Measurements from ENCODE around the gene TAOK2.

Gene TAOK2

DNA sequence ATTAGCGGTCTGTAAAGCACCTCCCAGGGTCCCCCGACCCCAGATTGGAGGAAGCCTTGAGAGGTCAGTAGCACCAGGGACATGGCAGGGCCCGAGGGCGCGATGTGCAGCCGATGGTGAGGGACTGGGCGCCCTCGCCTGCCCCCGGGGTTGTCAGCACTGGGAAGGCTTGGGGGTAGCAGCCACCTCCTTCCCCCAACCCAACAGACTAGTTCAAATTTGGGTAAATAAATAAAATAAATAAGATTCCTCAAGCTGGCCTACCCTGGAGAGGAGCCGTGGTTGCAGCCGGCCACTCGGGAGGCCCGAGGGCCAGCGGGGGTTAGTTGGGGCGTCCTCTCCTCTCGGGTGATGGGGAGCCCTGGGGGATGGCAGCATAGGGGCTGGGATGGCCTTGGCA is 50.8 kb downstream of the TAOK2 start:
- TF ChIP-seq, protein P1, sequence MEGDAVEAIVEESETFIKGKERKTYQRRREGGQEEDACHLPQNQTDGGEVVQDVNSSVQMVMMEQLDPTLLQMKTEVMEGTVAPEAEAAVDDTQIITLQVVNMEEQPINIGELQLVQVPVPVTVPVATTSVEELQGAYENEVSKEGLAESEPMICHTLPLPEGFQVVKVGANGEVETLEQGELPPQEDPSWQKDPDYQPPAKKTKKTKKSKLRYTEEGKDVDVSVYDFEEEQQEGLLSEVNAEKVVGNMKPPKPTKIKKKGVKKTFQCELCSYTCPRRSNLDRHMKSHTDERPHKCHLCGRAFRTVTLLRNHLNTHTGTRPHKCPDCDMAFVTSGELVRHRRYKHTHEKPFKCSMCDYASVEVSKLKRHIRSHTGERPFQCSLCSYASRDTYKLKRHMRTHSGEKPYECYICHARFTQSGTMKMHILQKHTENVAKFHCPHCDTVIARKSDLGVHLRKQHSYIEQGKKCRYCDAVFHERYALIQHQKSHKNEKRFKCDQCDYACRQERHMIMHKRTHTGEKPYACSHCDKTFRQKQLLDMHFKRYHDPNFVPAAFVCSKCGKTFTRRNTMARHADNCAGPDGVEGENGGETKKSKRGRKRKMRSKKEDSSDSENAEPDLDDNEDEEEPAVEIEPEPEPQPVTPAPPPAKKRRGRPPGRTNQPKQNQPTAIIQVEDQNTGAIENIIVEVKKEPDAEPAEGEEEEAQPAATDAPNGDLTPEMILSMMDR (IDR thresholded peaks at IDR 0.05; ENCODE audit: low read depth, low read length) = no peak
- H3K4me3 ChIP-seq (ENCODE audit: low read depth, low read length) = no peak overlapping the region

DNA sequence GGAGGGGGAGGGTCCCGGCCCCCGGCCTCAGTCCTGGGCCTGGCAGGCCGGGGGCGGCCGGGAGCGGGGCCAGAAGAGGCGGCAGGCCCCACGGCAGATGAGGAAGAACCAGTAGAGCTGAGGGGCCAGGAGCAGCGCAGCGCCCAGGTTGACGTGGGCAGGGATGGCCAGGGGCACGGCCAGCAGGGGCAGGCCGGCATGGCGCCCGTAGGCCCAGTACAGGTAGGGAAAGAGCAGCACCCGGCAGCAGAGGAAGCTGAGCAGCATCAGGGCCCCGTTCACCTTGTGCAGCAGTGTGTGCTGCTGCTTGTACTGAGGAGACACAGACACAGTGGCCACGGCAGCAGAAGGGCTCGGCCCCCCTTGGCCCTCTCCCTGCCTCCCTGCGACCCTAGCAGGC is 51.5 kb downstream of the TAOK2 start:
- TF ChIP-seq, protein P1 (IDR thresholded peaks at IDR 0.05; ENCODE audit: low read depth, low read length) = no peak
- H3K4me3 ChIP-seq (ENCODE audit: low read depth, low read length) = no peak overlapping the region

GRCh38 chr16:30025574-30025973 is 51.9 kb downstream of the TAOK2 start:
- H3K4me3 ChIP-seq (ENCODE audit: low read depth, low read length) = no peak overlapping the region
- TF ChIP-seq, protein P1 (IDR thresholded peaks at IDR 0.05; ENCODE audit: low read depth, low read length) = no peak

DNA sequence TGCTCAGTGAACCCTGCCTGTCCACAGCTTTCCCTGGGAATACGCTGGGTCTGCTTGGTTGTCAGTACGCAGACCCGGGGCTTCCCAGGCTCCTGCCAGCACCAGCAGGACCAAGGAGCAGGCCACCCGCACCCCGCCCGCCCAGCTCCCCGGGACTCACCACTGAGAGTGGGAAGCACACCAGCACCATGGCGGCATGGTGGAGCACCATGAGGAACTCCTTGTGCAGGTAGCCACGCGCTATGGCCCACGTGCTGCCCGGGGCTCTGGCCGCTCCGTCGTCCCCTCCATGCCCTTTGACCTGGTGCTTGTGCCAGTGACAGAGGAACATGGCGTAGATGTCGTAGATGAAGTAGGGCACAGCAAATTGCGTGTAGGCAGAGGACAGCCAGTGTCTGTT is 52.8 kb downstream of the TAOK2 start:
- TF ChIP-seq, protein P1 (IDR thresholded peaks at IDR 0.05; ENCODE audit: low read depth, low read length) = no peak
- no peak overlapping the region for H3K4me3 ChIP-seq (ENCODE audit: low read depth, low read length)

DNA sequence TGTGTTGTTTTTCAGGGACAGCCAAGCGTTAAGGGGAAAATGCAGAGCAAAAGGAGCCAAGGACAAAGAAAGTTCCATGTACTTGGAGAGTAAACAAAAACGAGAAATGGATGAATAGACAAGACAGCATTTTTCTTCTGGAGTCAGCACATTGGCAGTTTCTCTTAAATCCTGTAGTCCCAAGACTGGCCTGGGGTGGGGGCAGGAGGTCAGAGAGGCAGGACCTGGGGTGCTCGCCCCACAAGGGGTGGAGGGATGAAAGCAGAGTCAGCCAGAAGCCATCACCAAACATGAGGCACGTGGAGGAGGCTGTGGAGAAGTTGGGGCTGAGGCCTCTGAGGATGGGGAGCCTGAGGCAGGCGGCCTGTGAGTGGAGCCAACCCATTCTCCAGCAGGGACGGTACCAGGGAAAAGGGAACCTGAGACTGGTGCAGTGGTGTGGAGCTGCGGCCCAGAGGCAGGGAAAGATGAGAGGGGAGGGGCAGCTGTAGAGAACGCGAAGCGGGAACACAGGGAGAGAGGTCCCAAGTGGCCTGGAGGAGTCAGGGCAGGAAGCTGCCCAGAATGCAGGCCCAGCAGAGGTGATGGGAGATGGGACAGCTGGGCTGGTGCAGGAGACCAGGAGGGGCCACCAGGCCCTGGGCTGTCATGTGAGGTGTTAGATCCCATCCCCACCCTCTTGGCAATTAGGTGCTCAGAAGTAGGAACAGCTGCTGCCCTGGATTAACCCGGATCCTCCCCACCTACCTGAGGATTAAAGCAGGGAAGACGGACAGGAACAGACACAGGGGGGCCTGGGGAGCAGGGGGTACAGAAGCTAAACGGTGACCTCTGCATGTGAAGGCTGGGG is 54.1 kb downstream of the TAOK2 start:
- TF ChIP-seq, protein P1 (IDR thresholded peaks at IDR 0.05; ENCODE audit: low read depth, low read length) = no peak
- H3K4me3 ChIP-seq (ENCODE audit: low read depth, low read length) = no peak overlapping the region

DNA sequence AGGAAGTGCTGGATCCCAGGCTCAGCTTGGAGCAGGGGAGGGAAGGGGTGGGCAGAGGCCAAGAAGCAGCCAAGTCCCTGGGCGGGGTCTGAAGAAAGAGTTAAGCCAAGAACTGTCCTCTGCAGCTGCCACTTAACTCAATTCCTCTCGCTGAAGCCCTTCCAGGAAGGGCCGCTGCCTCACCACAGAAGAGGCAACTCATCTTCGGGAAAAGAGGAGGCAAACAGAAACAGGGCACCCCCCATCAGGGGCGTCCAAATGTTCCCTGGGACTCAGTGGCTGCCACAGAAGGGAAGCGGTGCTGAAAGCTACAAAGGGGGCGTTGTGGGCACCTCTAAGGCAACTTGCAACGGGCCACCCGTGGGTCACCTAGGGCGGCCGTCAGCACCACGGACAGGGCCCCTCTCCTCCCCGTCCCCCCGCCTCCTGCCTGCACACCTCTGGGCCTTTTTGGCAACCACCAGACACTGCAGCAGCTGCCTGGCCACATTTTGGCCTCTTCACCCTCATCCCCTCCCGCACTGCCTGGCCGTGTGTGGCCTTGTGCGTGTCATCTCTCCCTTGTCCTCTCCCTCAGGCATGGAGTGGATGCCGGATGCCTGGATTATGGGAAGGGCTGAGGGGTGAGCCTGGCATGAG is 54.9 kb downstream of the TAOK2 start:
- no peak overlapping the region for H3K4me3 ChIP-seq (ENCODE audit: low read depth, low read length)
- TF ChIP-seq, protein P1 (IDR thresholded peaks at IDR 0.05; ENCODE audit: low read depth, low read length) = no peak

GRCh38 chr16:30030011-30030685 is 56.5 kb downstream of the TAOK2 start:
- no peak overlapping the region for H3K4me3 ChIP-seq (ENCODE audit: low read depth, low read length)
- TF ChIP-seq, protein P1 (IDR thresholded peaks at IDR 0.05; ENCODE audit: low read depth, low read length) = no peak

Data from WI38 (cell line).